Endodermal cell (in vitro differentiated cells): ENCODE data around the gene TTC1. TPM values are rescaled to one million over a fixed set of nuclear protein-coding genes. Genes with fewer than 3 reads are reported as not detected.

Experiments used
- DNase-seq: peaks from one replicate; pipeline ENCODE4 v3.0.0-alpha.2; 2017
- H3K27ac ChIP-seq: 2 replicates; pipeline ENCODE4 v1.5.1; 2013; ENCODE audit warnings: mild to moderate bottlenecking, low read depth, low read length, moderate library complexity
- H3K27me3 ChIP-seq: 2 replicates; pipeline ENCODE4 v1.6.1; 2013; ENCODE audit warnings: mild to moderate bottlenecking, low read length, moderate library complexity; ENCODE audit not compliant: insufficient read depth, control insufficient read depth, poor library complexity, severe bottlenecking
- H3K36me3 ChIP-seq: 2 replicates; pipeline ENCODE4 v1.7.0; 2013; ENCODE audit warnings: mild to moderate bottlenecking, low read length, moderate library complexity; ENCODE audit not compliant: control insufficient read depth, insufficient read depth
- H3K4me1 ChIP-seq: one replicate; pipeline ENCODE4 v1.7.0; 2013; ENCODE audit warnings: low read length; ENCODE audit not compliant: control insufficient read depth, insufficient read depth
- H3K4me3 ChIP-seq: 2 replicates; pipeline ENCODE4 v1.5.1; 2013; ENCODE audit warnings: mild to moderate bottlenecking, low read length, moderate library complexity
- H3K9ac ChIP-seq: 2 replicates; pipeline ENCODE4 v1.6.1; 2013; ENCODE audit warnings: mild to moderate bottlenecking, low read length, moderate library complexity; ENCODE audit not compliant: poor library complexity, severe bottlenecking; ENCODE audit errors: extremely low read depth
- H3K9me3 ChIP-seq: 2 replicates; pipeline ENCODE4 v1.6.1; 2013; ENCODE audit warnings: mild to moderate bottlenecking, low read length, moderate library complexity; ENCODE audit not compliant: control insufficient read depth
- H3K27ac Mint-ChIP-seq: 2 replicates; pipeline ENCODE4 v1.8.0; 2020; ENCODE audit warnings: mixed read lengths
- H3K27me3 Mint-ChIP-seq: 2 replicates; pipeline ENCODE4 v1.8.0; 2021; ENCODE audit warnings: mild to moderate bottlenecking, mixed read lengths; ENCODE audit not compliant: insufficient read depth
- H3K36me3 Mint-ChIP-seq: 2 replicates; pipeline ENCODE4 v1.8.0; 2020; ENCODE audit warnings: low read depth, mixed read lengths
- H3K4me1 Mint-ChIP-seq: 2 replicates; pipeline ENCODE4 v1.8.0; 2020; ENCODE audit warnings: mixed read lengths
- H3K4me3 Mint-ChIP-seq: 2 replicates; pipeline ENCODE4 v1.8.0; 2020; ENCODE audit warnings: mild to moderate bottlenecking, moderate library complexity, mixed read lengths
- H3K9me3 Mint-ChIP-seq: 2 replicates; pipeline ENCODE4 v1.8.0; 2020; ENCODE audit warnings: mild to moderate bottlenecking, mixed read lengths
- CTCF ChIP-seq: fragments of 200-600 bp; sonication (generic); conservative IDR thresholded peaks from 2 replicates; pipeline ENCODE4 v1.5.0; 2021; ENCODE audit warnings: antibody characterized with exemption, mild to moderate bottlenecking
- WGBS, 2 experiments: methylation state at CpG; one replicate each; pipeline versions ENCODE4 v1.1.5 to v1.1.7; 2013; ENCODE audit warnings: missing lambda C conversion rate in 2 of 2, mixed read lengths in 1 of 2; ENCODE audit not compliant: insufficient coverage in 1 of 2, insufficient read length in 1 of 2; 5-methylcytosine and 5-hydroxymethylcytosine counted together
- total RNA-seq, 2 donors: library from RNA; stranded (reverse); fragmentation: NEBNext Ultra II Directional in 1 of 2; extraction: Animal tissue kit (Norgen Biotek cat#: 25700) in 1 of 2; gene quantifications; 2 replicates in 1 of 2; 3 replicates in 1 of 2; pipeline ENCODE4 v1.2.1, GENCODE V29; 2021

Gene TTC1
- total RNA-seq, 2 donors from 2014 or later = 59.8 to 72.3 TPM

- peaks cover 15% of the 10 kb centered on the region for H3K9me3 ChIP-seq
- 85 to 94% methylated on average over 2 of the region's 2 CpGs for WGBS, 2 experiments
- Mint-ChIP-seq H3K27me3 (no peaks in the 10 kb centered on the region), H3K36me3 (peaks cover 68% of the 10 kb centered on the region), H3K4me3 (no peak overlapping the region), H3K27ac (no peak overlapping the region), H3K4me1 (peaks cover 2% of the 10 kb centered on the region), H3K9me3 (peaks cover 4% of the 10 kb centered on the region)
- no peak overlapping the region for H3K4me3 ChIP-seq
- DNase-seq = no peak
- no peaks in the 10 kb centered on the region for H3K4me1 ChIP-seq
- H3K9ac ChIP-seq = no peak overlapping the region
- H3K27ac ChIP-seq = no peak overlapping the region
- H3K36me3 ChIP-seq = peaks cover 69% of the 10 kb centered on the region
- no peaks in the 10 kb centered on the region for H3K27me3 ChIP-seq
- TF ChIP-seq CTCF = no peak
Observed at GRCh38 chr5:160108124-160108523, 99.2 kb downstream of the TTC1 start.

Other genes starting within 250 kb of the TTC1 start
- under 1 TPM; 0.60 to 0.68 TPM for gene ADRA1B, start 92.7 kb upstream of the TTC1 start, total RNA-seq
- 10 to 100 TPM; 51.0 to 52.6 TPM for gene PWWP2A, start 110.3 kb downstream of the TTC1 start, total RNA-seq
- 1 to 10 TPM in 1 of 2 donors, under 1 TPM in 1; 0.37 to 1.9 TPM for gene FABP6, start 220.4 kb downstream of the TTC1 start, total RNA-seq